Bronchial epithelial cell (primary cell): Measurements from ENCODE around the gene SDF4. TPM values are rescaled to one million over a fixed set of nuclear protein-coding genes. Genes with fewer than 3 reads are reported as not detected.

Experiments
- DNase-seq: peaks from one replicate; pipeline ENCODE4 v3.0.0-alpha.2; 2010; ENCODE audit warnings: low read depth
- FAIRE-seq: peaks from 2 replicates; lab custom pipeline; 2011; peaks lifted over from hg19 to GRCh38; lab: Jason Lieb, UNC
- H3K27me3 ChIP-seq: 2 replicates; pipeline ENCODE4 v1.5.1; 2011; ENCODE audit warnings: low read length; ENCODE audit not compliant: control insufficient read depth, insufficient read depth
- H3K36me3 ChIP-seq: 2 replicates; pipeline ENCODE4 v1.5.1; 2011; ENCODE audit warnings: low read length; ENCODE audit not compliant: control insufficient read depth, insufficient read depth
- H3K4me3 ChIP-seq: 2 replicates; pipeline ENCODE4 v1.5.1; 2011; ENCODE audit warnings: mild to moderate bottlenecking, low read depth, low read length, control low read depth
- CTCF ChIP-seq: IDR thresholded peaks from 2 replicates; pipeline ENCODE4 v1.5.1; 2011; ENCODE audit warnings: mild to moderate bottlenecking, moderate library complexity, low read length, control low read depth, inconsistent platforms; ENCODE audit not compliant: insufficient read depth, severe bottlenecking
- total RNA-seq: library from RNA; depleted of rRNA; stranded (reverse); fragments of >200 nt; gene quantifications from 2 replicates; pipeline ENCODE4 v1.2.1, GENCODE V29; 2014

The SDF4 gene
- total RNA-seq, 1 donor from 2014 or later, result 68.2 TPM

- Histone ChIP-seq H3K27me3 (peaks cover 2% of the 10 kb centered on the region), H3K36me3 (no peaks in the 10 kb centered on the region), H3K4me3 (no peak overlapping the region)
- FAIRE-seq, result no peak
- no peak for DNase-seq
- TF ChIP-seq CTCF, result no peak
Measured at GRCh38 chr1:1199961-1200875, 31.6 kb downstream of the SDF4 start.

GRCh38 chr1:1199141-1199960, 32.5 kb downstream of the SDF4 start:
- TF ChIP-seq CTCF, result no peak
- peaks cover 2% of the 10 kb centered on the region for H3K27me3 ChIP-seq
- H3K4me3 ChIP-seq, result no peak overlapping the region
- H3K36me3 ChIP-seq, result no peaks in the 10 kb centered on the region
- DNase-seq, result no peak
- FAIRE-seq, result no peak

- Histone ChIP-seq H3K27me3 (peaks cover 2% of the 10 kb centered on the region), H3K36me3 (no peaks in the 10 kb centered on the region), H3K4me3 (no peak overlapping the region)
- DNase-seq (no peak), FAIRE-seq (no peak)
- TF ChIP-seq CTCF, result no peak
Measured at GRCh38 chr1:1198423-1199140, 33.2 kb downstream of the SDF4 start.

- Histone ChIP-seq H3K36me3 (no peaks in the 10 kb centered on the region), H3K27me3 (peaks cover 2% of the 10 kb centered on the region), H3K4me3 (no peak overlapping the region)
- no peak for DNase-seq
- FAIRE-seq, result no peak
- no peak for TF ChIP-seq CTCF
Measured at GRCh38 chr1:1197551-1198422, 34.0 kb downstream of the SDF4 start.

- no peaks in the 10 kb centered on the region for H3K36me3 ChIP-seq
- DNase-seq, result no peak
- FAIRE-seq, result no peak
- H3K4me3 ChIP-seq, result no peak overlapping the region
- H3K27me3 ChIP-seq, result peaks cover 2% of the 10 kb centered on the region
- no peak for TF ChIP-seq CTCF
Measured at GRCh38 chr1:1197188-1197500, 34.7 kb downstream of the SDF4 start.
